IPS-11a (cell line): ENCODE data around the gene MAP4K3.

Experiments used
- H3K4me3 ChIP-seq: one replicate; pipeline ENCODE4 v1.5.1; 2013; ENCODE audit warnings: low read depth, low read length, control low read depth

The MAP4K3 gene

DNA sequence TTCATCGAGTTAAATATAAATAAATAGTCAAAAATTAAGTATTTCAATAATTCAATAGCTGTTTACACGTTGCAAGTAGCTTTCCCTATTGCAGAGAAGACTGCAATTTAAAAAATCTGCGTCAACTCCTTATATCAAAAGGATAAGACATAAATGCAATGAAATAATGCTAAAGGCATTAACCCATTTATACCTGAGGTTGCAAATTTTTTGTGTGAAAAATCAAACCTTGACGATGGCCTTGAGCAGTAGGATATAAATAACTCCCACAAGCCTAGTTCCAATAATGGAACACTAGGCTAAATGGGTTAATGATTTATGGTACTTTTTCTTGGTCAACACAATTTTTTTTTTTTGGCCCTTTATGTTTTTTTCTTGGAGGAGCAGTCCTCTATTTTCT lies 116.9 kb downstream of the MAP4K3 start:
- H3K4me3 ChIP-seq, result no peak overlapping the region

GRCh38 chr2:39313575-39313974 lies 123.5 kb downstream of the MAP4K3 start:
- H3K4me3 ChIP-seq, result no peak overlapping the region

- no peak overlapping the region for H3K4me3 ChIP-seq
Observed at GRCh38 chr2:39311469-39311868, 125.6 kb downstream of the MAP4K3 start.

DNA sequence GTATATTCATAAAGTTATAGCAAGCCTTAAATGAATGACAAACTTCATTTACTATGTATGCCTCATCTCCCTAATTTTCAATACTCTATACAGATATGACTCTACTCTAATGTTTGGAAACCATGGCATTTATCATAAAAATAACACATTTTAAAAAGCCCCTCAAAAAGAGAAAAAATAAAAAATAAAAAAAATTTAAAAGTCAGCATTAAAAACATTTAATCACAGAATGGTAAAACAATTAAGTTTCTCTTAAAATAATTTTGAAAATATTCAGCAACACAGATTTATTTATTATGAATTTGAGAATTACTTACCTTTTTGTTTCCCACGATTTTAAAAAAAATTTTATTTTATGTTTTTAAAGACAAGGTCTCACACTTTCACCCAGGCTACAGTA lies 128.3 kb downstream of the MAP4K3 start:
- no peak overlapping the region for H3K4me3 ChIP-seq

GRCh38 chr2:39306626-39307025 lies 130.5 kb downstream of the MAP4K3 start:
- H3K4me3 ChIP-seq, result no peak overlapping the region

DNA sequence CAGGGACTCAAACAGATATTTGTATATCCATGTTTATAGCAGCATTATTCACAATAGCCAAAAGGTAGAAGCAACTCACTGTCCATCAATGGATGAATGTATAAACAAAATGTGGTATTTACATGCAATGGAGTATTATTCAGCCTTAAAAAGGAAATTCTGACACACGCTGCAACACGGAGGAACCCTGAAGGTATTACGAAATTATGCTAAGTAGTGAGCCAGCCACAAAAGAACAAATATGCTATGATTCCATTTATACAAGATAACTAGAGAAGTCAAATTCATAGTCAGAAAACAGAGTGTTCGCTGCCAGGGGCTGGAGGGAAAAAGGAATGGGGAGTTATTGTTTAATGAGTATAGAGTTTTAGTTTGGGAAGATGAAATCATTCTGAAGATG lies 132.4 kb downstream of the MAP4K3 start:
- no peak overlapping the region for H3K4me3 ChIP-seq

- no peak overlapping the region for H3K4me3 ChIP-seq
Observed at GRCh38 chr2:39304200-39304599, 132.9 kb downstream of the MAP4K3 start.

DNA sequence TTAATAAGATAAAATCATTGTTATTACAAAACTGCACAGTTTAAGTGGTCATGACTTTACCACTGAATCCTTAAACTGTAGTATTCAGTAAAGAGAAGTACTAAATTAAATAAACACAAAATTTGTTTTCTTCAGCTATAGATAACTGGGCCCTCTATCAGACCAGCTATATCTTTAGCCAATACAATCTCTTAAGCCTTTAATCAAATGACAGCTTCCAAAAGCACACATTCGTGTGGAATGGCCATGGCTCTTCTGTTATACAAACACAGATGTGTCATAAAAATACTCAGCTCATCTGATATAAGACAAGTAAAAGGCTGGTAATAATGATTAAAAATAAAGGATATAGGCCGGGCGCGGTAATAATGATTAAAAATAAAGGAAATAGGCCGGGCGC lies 135.7 kb downstream of the MAP4K3 start:
- no peak overlapping the region for H3K4me3 ChIP-seq

GRCh38 chr2:39300044-39300978 lies 136.8 kb downstream of the MAP4K3 start:
- H3K4me3 ChIP-seq, result no peak overlapping the region

DNA sequence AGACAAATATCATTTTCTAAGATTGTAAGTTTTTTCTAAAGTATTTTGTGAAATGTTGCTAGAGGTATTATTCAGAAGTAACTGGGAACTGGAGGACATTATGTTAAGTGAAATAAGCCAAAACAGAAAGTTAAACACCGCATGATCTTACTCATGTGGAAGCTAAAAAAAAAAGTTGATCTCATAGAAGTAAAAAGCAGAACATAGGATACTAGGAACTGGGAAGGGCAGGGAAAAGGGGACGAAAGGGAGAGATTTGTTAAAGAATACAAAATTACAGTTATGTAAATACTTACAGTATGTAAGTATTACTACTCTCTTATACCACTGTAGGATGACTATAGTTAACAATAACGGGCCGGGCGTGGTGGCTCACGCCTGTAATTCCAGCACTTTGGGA lies 146.7 kb downstream of the MAP4K3 start:
- no peak overlapping the region for H3K4me3 ChIP-seq

GRCh38 chr2:39289609-39290008 lies 147.5 kb downstream of the MAP4K3 start:
- no peak overlapping the region for H3K4me3 ChIP-seq

DNA sequence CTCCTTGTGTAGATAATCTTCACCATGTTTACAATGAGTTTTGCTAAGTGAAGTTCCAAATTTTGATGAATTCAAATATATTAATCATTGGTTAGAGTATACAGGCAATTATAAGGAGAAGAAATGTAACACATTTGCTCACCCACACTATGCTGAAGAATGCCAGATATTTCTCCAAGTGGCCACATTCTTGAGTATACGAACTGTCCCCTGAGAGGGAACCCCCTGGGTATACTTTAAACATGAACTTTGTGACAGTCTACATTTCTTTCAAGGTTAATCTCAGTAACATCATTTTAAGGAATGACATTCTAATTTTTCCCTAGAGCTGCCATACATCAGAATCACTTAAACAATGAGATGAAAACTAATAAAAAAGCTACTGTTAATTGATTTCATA lies 153.5 kb downstream of the MAP4K3 start:
- H3K4me3 ChIP-seq, result no peak overlapping the region

- H3K4me3 ChIP-seq, result no peak overlapping the region
Observed at GRCh38 chr2:39281391-39281790, 155.7 kb downstream of the MAP4K3 start.

GRCh38 chr2:39275016-39275415 lies 162.1 kb downstream of the MAP4K3 start:
- no peak overlapping the region for H3K4me3 ChIP-seq

DNA sequence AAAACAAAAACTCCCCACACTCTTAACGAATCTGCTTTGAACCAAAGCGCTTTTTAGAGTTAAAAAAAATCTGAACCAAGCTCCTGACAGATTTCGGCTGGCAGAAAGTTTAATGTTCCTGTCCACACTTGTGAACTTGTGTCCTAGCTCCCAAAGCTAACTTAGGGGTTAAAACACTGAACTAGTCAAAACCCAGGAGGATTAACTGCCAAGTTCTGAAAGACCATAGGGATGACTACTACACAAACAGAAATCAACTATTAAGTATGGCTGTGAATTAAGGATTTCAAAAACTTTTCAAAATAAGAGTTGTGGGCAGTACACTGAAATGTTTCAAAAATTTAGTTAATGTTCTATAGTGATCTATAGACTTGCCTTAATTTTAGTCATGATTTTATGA lies 167.1 kb downstream of the MAP4K3 start:
- no peak overlapping the region for H3K4me3 ChIP-seq

DNA sequence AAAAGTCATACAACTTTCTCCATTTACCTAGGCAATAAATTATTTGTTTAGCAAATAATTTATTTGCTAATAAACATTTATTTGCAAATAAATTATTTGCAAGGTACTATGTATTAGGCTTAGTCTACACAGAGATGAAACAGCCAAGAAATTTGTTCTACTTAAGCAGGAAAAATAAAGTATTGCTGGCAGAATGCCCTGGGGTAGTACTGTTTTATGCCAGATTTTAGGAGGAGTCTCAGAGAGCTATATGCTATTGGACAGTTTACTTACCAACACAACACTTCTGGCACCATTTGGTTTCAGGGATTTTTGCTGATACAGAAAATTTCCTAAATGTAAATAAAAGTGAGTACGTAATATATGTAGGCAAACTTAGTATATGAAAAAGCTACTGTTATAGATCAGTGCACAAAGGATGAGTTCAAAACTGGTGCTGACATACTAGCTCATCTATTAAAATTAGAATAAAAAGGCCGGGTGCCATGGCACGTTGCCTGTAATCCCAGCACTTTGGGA lies 170.1 kb downstream of the MAP4K3 start:
- no peak overlapping the region for H3K4me3 ChIP-seq

- no peak overlapping the region for H3K4me3 ChIP-seq
Observed at GRCh38 chr2:39266139-39266805, 170.8 kb downstream of the MAP4K3 start.

DNA sequence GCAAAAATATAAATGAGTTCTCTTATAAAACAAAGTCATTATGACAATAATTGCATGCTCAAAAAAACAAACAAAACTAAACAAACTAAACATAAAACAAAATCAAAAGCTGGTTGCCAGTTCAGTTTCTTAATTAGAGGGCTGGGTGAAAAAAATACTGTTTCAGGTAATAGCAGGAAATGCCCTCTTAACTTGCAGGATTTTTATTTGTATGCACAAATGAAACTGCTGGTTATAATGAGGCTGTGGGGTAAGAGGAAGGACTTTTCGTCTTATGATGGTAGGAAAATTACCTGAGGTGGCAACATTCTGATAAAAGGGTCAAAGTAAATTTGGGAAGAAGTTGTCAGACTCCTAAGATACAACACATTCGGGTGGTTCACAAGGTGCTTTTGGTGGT lies 171.8 kb downstream of the MAP4K3 start:
- no peak overlapping the region for H3K4me3 ChIP-seq

GRCh38 chr2:39264733-39265132 lies 172.4 kb downstream of the MAP4K3 start:
- no peak overlapping the region for H3K4me3 ChIP-seq

DNA sequence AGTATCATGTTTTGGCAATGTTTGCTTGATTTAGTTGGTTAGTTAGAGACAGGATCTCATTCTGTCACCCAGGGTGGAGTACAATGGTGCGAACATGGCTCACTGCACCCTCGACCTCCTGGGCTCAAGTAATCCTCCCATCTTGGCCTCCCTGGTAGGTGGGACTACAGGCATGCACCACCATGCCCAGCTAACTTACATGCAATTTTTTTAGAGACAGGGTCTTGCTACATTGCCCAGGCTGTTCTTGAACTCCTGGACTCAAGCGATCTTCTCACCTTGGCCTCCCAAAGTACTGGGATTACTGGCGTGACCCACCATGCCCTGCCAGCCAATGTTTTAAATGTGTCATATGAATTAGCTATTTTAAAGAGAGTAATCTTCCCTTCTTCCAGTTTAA lies 177.0 kb downstream of the MAP4K3 start:
- no peak overlapping the region for H3K4me3 ChIP-seq

DNA sequence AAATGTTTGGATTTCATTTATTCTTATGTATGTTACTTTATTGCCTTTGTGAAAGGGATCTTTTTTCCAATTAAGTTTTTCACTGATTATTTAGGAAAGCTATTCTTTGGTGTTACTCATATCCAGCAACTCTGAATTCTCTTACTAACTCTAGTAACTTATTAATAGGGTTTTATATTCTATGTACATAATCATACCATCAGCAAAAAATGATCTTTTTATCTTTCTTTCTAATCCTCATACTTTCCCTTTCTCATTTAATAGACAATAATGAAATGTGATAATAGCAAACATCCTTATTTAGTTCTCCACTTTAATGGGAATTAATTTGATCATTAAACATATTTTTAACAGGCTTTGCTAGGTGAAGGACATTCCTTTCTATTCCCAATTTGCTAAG lies 181.0 kb downstream of the MAP4K3 start:
- H3K4me3 ChIP-seq, result no peak overlapping the region

DNA sequence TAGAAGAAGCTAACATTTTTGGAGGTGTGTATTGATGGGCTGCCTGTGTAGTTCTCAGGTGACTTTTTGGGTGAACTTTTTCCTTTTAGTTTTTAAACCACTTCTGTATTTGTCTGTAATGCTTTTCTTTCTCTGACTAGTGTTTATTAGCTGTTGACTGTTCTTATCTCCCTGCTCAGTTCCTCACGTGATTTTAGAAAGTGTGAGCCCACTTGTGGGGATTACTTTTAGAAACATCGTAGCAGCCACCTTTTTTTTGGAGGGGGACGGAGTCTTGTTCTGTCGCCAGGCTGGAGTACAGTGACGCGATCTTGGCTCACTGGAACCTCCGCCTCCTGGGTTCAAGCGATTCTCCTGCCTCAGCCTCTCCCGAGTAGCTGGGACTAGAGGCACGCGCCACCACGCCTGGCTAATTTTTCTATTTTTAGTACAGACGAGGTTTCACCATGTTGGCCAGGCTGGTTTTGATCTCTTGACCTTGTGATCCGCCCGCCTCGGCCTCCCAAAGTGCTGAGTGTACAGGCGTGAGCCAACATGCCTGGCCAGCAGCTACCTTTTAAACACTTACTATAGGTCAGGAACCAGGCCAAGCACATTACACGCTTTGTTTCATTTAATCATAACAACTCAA lies 184.1 kb downstream of the MAP4K3 start:
- H3K4me3 ChIP-seq, result no peak overlapping the region
